ENCODE results near the gene EFCAB6.

DNA sequence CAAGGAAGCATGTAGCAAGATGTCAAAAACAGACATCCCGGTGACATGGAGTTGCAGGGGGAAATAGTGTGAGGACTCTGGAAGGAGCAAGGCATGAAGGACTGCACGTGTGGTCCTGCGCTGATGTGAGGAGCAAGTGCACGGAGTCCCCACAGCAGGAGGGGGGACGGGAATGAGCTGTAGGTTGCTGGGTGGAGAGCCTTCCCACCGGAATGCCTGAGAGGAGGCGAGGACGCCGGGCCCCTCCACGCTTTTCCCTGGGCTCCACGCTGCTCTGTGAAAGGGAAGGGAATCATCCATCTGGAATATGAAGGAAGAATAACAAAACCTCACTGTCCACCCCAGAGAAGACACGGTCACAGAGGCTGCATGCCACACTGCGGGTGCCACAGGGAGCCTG, 23.6 kb upstream of the EFCAB6 start:
- TF ChIP-seq, protein P1, sequence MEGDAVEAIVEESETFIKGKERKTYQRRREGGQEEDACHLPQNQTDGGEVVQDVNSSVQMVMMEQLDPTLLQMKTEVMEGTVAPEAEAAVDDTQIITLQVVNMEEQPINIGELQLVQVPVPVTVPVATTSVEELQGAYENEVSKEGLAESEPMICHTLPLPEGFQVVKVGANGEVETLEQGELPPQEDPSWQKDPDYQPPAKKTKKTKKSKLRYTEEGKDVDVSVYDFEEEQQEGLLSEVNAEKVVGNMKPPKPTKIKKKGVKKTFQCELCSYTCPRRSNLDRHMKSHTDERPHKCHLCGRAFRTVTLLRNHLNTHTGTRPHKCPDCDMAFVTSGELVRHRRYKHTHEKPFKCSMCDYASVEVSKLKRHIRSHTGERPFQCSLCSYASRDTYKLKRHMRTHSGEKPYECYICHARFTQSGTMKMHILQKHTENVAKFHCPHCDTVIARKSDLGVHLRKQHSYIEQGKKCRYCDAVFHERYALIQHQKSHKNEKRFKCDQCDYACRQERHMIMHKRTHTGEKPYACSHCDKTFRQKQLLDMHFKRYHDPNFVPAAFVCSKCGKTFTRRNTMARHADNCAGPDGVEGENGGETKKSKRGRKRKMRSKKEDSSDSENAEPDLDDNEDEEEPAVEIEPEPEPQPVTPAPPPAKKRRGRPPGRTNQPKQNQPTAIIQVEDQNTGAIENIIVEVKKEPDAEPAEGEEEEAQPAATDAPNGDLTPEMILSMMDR (conservative IDR thresholded peaks at IDR 0.05; ENCODE audit: low read length): no peak
- no peak for TF ChIP-seq EZH2phosphoT487 (IDR thresholded peaks at IDR 0.05; ENCODE audit: borderline replicate concordance, low read depth, low read length)
